Endodermal cell (in vitro differentiated cells): ENCODE measurements around the gene OGDH. TPM values are rescaled to one million over a fixed set of nuclear protein-coding genes. Genes with fewer than 3 reads are reported as not detected.

ENCODE experiments used
- DNase-seq: peaks from one replicate; pipeline ENCODE4 v3.0.0-alpha.2; 2017
- H3K27ac ChIP-seq: 2 replicates; pipeline ENCODE4 v1.5.1; 2013; ENCODE audit warnings: mild to moderate bottlenecking, low read depth, low read length, moderate library complexity
- H3K27me3 ChIP-seq: 2 replicates; pipeline ENCODE4 v1.6.1; 2013; ENCODE audit warnings: mild to moderate bottlenecking, low read length, moderate library complexity; ENCODE audit not compliant: insufficient read depth, control insufficient read depth, poor library complexity, severe bottlenecking
- H3K36me3 ChIP-seq: 2 replicates; pipeline ENCODE4 v1.7.0; 2013; ENCODE audit warnings: mild to moderate bottlenecking, low read length, moderate library complexity; ENCODE audit not compliant: control insufficient read depth, insufficient read depth
- H3K4me1 ChIP-seq: one replicate; pipeline ENCODE4 v1.7.0; 2013; ENCODE audit warnings: low read length; ENCODE audit not compliant: control insufficient read depth, insufficient read depth
- H3K4me3 ChIP-seq: 2 replicates; pipeline ENCODE4 v1.5.1; 2013; ENCODE audit warnings: mild to moderate bottlenecking, low read length, moderate library complexity
- H3K9ac ChIP-seq: 2 replicates; pipeline ENCODE4 v1.6.1; 2013; ENCODE audit warnings: mild to moderate bottlenecking, low read length, moderate library complexity; ENCODE audit not compliant: poor library complexity, severe bottlenecking; ENCODE audit errors: extremely low read depth
- H3K9me3 ChIP-seq: 2 replicates; pipeline ENCODE4 v1.6.1; 2013; ENCODE audit warnings: mild to moderate bottlenecking, low read length, moderate library complexity; ENCODE audit not compliant: control insufficient read depth
- H3K27ac Mint-ChIP-seq: 2 replicates; pipeline ENCODE4 v1.8.0; 2020; ENCODE audit warnings: mixed read lengths
- H3K27me3 Mint-ChIP-seq: 2 replicates; pipeline ENCODE4 v1.8.0; 2021; ENCODE audit warnings: mild to moderate bottlenecking, mixed read lengths; ENCODE audit not compliant: insufficient read depth
- H3K36me3 Mint-ChIP-seq: 2 replicates; pipeline ENCODE4 v1.8.0; 2020; ENCODE audit warnings: low read depth, mixed read lengths
- H3K4me1 Mint-ChIP-seq: 2 replicates; pipeline ENCODE4 v1.8.0; 2020; ENCODE audit warnings: mixed read lengths
- H3K4me3 Mint-ChIP-seq: 2 replicates; pipeline ENCODE4 v1.8.0; 2020; ENCODE audit warnings: mild to moderate bottlenecking, moderate library complexity, mixed read lengths
- H3K9me3 Mint-ChIP-seq: 2 replicates; pipeline ENCODE4 v1.8.0; 2020; ENCODE audit warnings: mild to moderate bottlenecking, mixed read lengths
- WGBS, 2 experiments: methylation state at CpG; one replicate each; pipeline versions ENCODE4 v1.1.5 to v1.1.7; 2013; ENCODE audit warnings: missing lambda C conversion rate in 2 of 2, mixed read lengths in 1 of 2; ENCODE audit not compliant: insufficient coverage in 1 of 2, insufficient read length in 1 of 2; 5-methylcytosine and 5-hydroxymethylcytosine counted together
- total RNA-seq, 2 donors: library from RNA; stranded (reverse); fragmentation: NEBNext Ultra II Directional in 1 of 2; extraction: Animal tissue kit (Norgen Biotek cat#: 25700) in 1 of 2; gene quantifications; 2 replicates in 1 of 2; 3 replicates in 1 of 2; pipeline ENCODE4 v1.2.1, GENCODE V29; 2021
- TF ChIP-seq, protein P1 (sequence below): fragments of 200-600 bp; sonication (generic); conservative IDR thresholded peaks from 2 replicates; pipeline ENCODE4 v1.5.0; 2021; ENCODE audit warnings: antibody characterized with exemption, mild to moderate bottlenecking

Gene OGDH
- total RNA-seq, 2 donors from 2014 or later, result 82.5 to 96.0 TPM

DNA sequence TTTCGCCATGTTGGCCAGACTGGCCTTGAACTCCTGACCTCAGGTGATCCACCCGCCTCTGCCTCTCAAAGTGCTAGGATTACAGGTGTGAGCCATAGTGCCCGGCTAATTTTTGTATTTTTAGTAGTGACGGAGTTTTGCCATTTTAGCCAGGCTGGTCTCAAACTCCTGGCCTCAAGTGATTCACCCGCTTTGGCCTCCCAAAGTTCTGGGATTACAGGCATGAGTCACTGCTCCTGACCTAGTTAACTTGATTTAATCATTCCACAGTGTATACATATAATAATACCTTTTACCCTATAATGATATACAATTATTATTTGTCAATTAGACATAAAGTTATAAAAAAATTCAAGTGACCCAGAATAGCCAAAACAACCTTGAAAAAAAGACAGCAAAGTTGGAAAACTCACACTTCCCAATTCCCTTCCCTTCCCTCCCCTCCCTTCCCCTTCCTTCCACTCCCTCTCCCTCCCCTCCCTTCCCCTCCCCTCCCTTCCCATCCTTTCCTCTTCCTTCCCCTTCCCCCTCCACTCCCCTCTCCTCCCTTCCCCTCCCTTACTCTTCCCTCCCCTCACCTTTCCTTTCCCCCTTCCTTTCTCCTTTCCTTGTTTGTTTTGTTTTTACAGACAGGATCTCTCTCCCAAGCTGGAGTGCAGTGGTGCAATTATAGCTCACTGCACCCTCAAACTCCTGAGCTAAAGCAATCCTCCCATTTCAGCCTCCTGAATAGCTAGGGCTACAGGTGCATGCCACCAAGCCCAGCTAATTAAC, 127.5 kb downstream of the OGDH start:
- Histone ChIP-seq H3K4me3 (no peak overlapping the region), H3K27ac (no peak overlapping the region), H3K9me3 (no peaks in the 10 kb centered on the region), H3K4me1 (no peaks in the 10 kb centered on the region), H3K36me3 (no peaks in the 10 kb centered on the region), H3K27me3 (no peaks in the 10 kb centered on the region), H3K9ac (no peak overlapping the region)
- no peak for DNase-seq
- H3K27me3 Mint-ChIP-seq, result peaks cover 2% of the 10 kb centered on the region
- H3K4me3 Mint-ChIP-seq, result no peak overlapping the region
- TF ChIP-seq, protein P1, sequence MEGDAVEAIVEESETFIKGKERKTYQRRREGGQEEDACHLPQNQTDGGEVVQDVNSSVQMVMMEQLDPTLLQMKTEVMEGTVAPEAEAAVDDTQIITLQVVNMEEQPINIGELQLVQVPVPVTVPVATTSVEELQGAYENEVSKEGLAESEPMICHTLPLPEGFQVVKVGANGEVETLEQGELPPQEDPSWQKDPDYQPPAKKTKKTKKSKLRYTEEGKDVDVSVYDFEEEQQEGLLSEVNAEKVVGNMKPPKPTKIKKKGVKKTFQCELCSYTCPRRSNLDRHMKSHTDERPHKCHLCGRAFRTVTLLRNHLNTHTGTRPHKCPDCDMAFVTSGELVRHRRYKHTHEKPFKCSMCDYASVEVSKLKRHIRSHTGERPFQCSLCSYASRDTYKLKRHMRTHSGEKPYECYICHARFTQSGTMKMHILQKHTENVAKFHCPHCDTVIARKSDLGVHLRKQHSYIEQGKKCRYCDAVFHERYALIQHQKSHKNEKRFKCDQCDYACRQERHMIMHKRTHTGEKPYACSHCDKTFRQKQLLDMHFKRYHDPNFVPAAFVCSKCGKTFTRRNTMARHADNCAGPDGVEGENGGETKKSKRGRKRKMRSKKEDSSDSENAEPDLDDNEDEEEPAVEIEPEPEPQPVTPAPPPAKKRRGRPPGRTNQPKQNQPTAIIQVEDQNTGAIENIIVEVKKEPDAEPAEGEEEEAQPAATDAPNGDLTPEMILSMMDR, result no peak
- H3K36me3 Mint-ChIP-seq, result no peaks in the 10 kb centered on the region
- WGBS, 2 experiments, result 96 to 100% methylated on average over 3 to 5 of the region's 5 CpGs
- H3K9me3 Mint-ChIP-seq, result no peaks in the 10 kb centered on the region
- no peaks in the 10 kb centered on the region for H3K4me1 Mint-ChIP-seq
- H3K27ac Mint-ChIP-seq, result no peak overlapping the region

DNA sequence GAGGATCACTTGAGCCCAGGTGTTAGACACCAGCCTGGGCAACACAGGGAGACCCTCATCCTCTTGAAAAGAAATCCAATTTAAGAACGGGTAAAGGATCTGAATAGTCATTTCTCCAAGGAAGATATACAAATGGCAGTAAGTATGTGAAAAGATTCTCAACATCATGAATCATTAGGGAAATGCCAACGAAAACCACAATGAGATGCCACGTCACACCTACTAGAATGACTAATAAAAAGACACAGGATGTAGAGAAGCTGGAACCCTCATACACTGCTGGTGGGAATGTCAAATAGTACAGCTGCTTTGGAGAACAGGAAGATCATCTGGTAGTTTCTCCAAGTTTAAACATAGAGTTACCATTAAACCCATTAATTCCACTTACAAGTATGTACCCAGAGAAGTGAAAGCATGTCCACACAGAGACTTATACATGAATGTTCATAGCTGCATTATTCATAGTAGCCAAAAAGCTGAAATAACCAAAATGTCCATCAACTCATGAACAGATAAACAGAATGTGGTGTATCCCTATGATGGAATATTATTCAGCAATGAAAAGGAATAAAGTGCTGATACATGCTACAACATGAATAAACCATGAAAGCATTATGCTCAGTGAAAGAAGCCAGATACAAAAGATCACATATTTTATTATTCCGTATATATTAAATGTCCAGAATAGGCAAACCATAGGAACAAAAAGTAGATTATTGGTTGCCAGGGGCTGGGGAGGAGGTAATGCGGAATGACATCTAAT, 129.2 kb downstream of the OGDH start:
- no peak overlapping the region for H3K27ac Mint-ChIP-seq
- no peaks in the 10 kb centered on the region for H3K36me3 Mint-ChIP-seq
- H3K27me3 ChIP-seq, result no peaks in the 10 kb centered on the region
- WGBS, 2 experiments, result 85 to 95% methylated on average over 3 to 5 of the region's 5 CpGs
- no peak for DNase-seq
- H3K4me1 Mint-ChIP-seq, result no peaks in the 10 kb centered on the region
- peaks cover 2% of the 10 kb centered on the region for H3K27me3 Mint-ChIP-seq
- no peaks in the 10 kb centered on the region for H3K9me3 Mint-ChIP-seq
- H3K36me3 ChIP-seq, result no peaks in the 10 kb centered on the region
- TF ChIP-seq, protein P1, result no peak
- no peak overlapping the region for H3K4me3 Mint-ChIP-seq
- H3K9ac ChIP-seq, result no peak overlapping the region
- H3K4me3 ChIP-seq, result no peak overlapping the region
- no peaks in the 10 kb centered on the region for H3K9me3 ChIP-seq
- H3K4me1 ChIP-seq, result no peaks in the 10 kb centered on the region
- no peak overlapping the region for H3K27ac ChIP-seq

DNA sequence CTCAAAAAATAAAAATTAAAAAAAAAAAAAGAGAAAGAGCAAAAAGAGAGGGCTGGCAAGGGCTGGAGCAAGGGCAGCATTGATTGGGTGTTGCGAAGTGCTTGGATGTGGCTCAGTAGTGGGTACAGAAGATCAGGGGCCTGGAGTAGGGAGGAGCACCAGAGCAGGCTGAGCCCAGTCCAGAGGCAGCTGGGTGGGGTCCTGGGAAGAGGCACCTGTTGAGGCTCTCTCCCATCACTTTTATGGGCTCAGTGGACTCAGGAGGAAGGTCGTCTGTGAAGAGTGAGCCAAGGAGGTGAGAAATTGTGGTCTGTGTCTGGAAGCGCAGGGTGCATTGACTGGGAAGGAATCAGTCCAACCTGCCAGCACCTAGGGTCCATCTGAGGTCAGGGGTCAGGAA, 130.5 kb downstream of the OGDH start:
- H3K4me3 Mint-ChIP-seq, result no peak overlapping the region
- no peak overlapping the region for H3K4me3 ChIP-seq
- no peak overlapping the region for H3K9ac ChIP-seq
- 83 to 100% methylated on average over 2 to 3 of the region's 3 CpGs for WGBS, 2 experiments
- no peaks in the 10 kb centered on the region for H3K4me1 Mint-ChIP-seq
- no peaks in the 10 kb centered on the region for H3K9me3 ChIP-seq
- H3K27me3 Mint-ChIP-seq, result no peaks in the 10 kb centered on the region
- H3K36me3 ChIP-seq, result no peaks in the 10 kb centered on the region
- H3K27ac Mint-ChIP-seq, result peak overlapping the region; percentile 60
- no peaks in the 10 kb centered on the region for H3K27me3 ChIP-seq
- DNase-seq, result no peak
- TF ChIP-seq, protein P1, result no peak
- no peaks in the 10 kb centered on the region for H3K36me3 Mint-ChIP-seq
- H3K9me3 Mint-ChIP-seq, result no peaks in the 10 kb centered on the region
- no peak overlapping the region for H3K27ac ChIP-seq
- H3K4me1 ChIP-seq, result no peaks in the 10 kb centered on the region
